Activated CD8-positive, alpha-beta memory T cell treated with anti-CD3 and anti-CD28 coated beads, Interleukin-2, amount 10 ng/mL, durations not matched to agents 7 days and 5 days (primary cell): ENCODE measurements around the gene TOGARAM2. TPM values are rescaled to one million over a fixed set of nuclear protein-coding genes. Genes with fewer than 3 reads are reported as not detected.

Source experiments
- ATAC-seq: fragments of 150-1000 bp; cut with Tn5 transposase; one replicate; pipeline ENCODE4 v1.10.0; 2021; ENCODE audit warnings: moderate library complexity
- CTCF ChIA-PET: fragments of 350-600 bp; sonication (Branson Sonifier 250); formaldehyde crosslinking; loops from one replicate; lab custom pipeline; 2021; ENCODE audit warnings: antibody characterized with exemption; lab: Charles Lee
- DNase-seq: peaks from one replicate; pipeline ENCODE4 v3.0.0-alpha.2; 2020
- H3K27ac Mint-ChIP-seq: one replicate; pipeline ENCODE4 v1.8.0; 2021; ENCODE audit warnings: mild to moderate bottlenecking, mixed read lengths
- H3K27me3 Mint-ChIP-seq: one replicate; pipeline ENCODE4 v1.8.0; 2021; ENCODE audit warnings: mixed read lengths
- H3K36me3 Mint-ChIP-seq: one replicate; pipeline ENCODE4 v1.8.0; 2021; ENCODE audit warnings: mild to moderate bottlenecking, mixed read lengths
- H3K4me1 Mint-ChIP-seq: one replicate; pipeline ENCODE4 v1.8.0; 2021; ENCODE audit warnings: mixed read lengths
- H3K4me3 Mint-ChIP-seq: one replicate; pipeline ENCODE4 v1.8.0; 2021; ENCODE audit warnings: mild to moderate bottlenecking, moderate library complexity, mixed read lengths
- H3K9me3 Mint-ChIP-seq: one replicate; pipeline ENCODE4 v1.8.0; 2022; ENCODE audit warnings: low read depth, mixed read lengths
- total RNA-seq, 2 experiments: library from RNA; stranded (reverse); gene quantifications; one replicate each; pipeline ENCODE4 v1.2.3, GENCODE V29; 2021

TOGARAM2 gene
- total RNA-seq, 2 experiments from 2014 or later = 15.0 to 23.9 TPM

GRCh38 chr2:29100564-29100963 is 119.5 kb downstream of the TOGARAM2 start:
- Mint-ChIP-seq H3K4me3 (no peak overlapping the region), H3K27me3 (no peaks in the 10 kb centered on the region), H3K4me1 (peaks cover 2% of the 10 kb centered on the region), H3K36me3 (no peaks in the 10 kb centered on the region), H3K27ac (no peak overlapping the region), H3K9me3 (no peaks in the 10 kb centered on the region)
- ATAC-seq = no peak
- DNase-seq = no peak
- CTCF ChIA-PET = no interaction called here

Other genes with a start within 250 kb of the TOGARAM2 start
- gene PPP1CB, start 229.5 kb upstream of the TOGARAM2 start, total RNA-seq = 100 to 1,000 TPM; 153 to 218 TPM
- gene SPDYA, start 170.5 kb upstream of the TOGARAM2 start, total RNA-seq = 1 to 10 TPM; 1.6 TPM
- gene TRMT61B, start 111.0 kb upstream of the TOGARAM2 start, total RNA-seq = 10 to 100 TPM; 17.4 to 18.8 TPM
- 10 to 100 TPM; 70.9 to 89.7 TPM for gene WDR43, start 86.6 kb upstream of the TOGARAM2 start, total RNA-seq
- not detected for gene PCARE, start 93.2 kb downstream of the TOGARAM2 start, total RNA-seq
- gene CLIP4, start 134.1 kb downstream of the TOGARAM2 start, total RNA-seq = 10 to 100 TPM; 27.6 to 36.7 TPM